ENCODE measurements around the gene VPS33B.
A peak's percentile ranks its signal among the peaks of the same experiment; 100 is the strongest.

The VPS33B gene

DNA sequence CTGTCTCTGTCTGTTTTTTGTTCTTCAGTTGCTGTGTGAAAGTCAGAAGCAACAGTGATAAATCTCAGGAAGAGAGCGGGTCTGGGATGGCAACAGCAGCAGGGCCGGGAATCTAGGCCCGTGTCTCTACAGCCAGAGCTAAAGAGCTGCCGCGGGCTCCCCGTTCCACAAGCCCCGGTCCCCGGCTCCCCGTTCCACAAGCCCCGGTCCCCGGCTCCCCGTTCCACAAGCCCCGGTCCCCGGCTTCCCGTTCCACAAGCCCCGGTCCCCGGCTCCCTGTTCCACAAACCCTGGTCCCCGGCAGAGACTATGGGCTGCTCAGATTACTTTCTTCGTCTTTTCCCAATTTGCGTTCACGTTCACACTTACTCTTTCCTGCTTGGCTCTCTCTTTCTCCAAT lies 48.2 kb downstream of the VPS33B start:
- no peak for DNase-seq (ENCODE audit: low read depth)

- no peak for DNase-seq (ENCODE audit: low read depth)
Measured at GRCh38 chr15:90972133-90972532, 50.3 kb downstream of the VPS33B start.

DNA sequence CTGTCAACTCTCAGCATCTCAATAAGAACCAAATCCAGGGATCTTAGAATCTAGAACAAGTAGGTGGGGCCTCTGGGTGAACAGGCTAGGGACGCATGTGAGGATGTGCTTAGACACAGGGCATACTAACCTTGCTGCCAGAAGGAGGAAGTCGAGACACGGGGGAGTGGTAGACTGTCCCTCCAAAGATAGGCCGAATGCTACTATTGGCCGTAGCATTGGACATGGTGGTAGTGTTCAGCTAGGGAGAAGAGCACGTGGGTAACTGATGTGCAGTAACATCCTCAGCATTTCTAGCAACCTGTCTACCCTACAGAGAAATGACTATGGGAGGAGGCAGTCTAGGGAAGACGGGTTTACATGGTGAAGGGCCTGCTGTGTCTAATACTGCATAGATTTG lies 52.1 kb downstream of the VPS33B start:
- DNase-seq (ENCODE audit: low read depth): no peak

DNA sequence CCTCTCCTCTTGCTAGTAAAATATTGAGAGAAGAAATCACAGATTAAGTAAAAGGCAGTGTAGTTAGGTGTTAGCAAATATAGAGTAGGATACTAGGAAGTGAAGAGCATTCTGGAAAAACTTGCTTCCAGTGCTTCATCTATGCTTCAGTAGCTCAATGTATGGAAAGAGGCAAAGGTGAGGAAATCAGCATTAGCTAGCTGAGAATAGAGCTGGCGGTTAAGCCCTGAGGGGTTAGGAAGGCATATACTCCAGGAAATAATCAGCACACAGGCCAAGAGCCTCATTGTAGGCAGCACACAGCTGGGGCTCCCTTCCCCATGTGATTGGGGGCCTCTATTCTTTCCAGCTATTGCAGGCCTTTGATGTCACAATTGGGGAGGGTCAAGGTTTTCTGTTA lies 54.0 kb downstream of the VPS33B start:
- no peak for DNase-seq (ENCODE audit: low read depth)

DNA sequence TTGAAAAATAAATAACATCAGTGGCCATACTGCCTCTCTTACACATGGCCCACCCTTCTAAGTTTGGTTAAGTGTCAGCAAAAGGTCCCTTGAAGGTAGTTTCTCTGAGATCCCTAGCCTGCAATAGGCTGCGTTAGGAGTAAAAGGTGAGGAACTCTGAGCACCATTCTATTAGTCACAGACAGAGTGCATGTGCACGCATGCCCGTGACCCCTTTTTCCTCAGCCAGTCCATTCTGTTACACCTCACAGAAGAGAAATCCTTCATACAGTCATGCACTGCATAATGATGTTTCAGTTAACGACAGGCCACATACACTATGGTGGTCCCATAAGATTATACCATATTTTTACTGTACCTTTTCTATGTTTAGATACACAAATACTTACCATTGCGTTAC lies 55.2 kb downstream of the VPS33B start:
- DNase-seq (ENCODE audit: low read depth): no peak

DNA sequence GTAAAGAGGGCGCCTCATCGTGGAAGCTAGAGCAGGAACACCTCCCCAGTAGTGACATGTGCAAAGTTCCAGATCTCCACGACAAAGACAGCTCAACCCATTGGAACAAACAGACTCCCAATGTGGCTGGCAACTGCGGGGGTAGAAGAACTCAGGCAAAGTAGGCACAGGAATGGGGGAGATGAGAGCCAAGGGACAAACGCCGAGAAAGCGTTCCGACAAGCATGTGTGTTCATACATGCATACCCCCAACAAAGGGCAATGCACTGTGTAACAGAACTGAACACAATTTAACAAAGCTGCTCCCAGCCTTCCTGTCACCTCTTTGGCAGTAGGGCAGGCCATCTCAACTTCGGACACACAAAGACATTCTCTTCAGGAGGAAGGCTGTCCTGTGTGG lies 56.1 kb downstream of the VPS33B start:
- no peak for DNase-seq (ENCODE audit: low read depth)

DNA sequence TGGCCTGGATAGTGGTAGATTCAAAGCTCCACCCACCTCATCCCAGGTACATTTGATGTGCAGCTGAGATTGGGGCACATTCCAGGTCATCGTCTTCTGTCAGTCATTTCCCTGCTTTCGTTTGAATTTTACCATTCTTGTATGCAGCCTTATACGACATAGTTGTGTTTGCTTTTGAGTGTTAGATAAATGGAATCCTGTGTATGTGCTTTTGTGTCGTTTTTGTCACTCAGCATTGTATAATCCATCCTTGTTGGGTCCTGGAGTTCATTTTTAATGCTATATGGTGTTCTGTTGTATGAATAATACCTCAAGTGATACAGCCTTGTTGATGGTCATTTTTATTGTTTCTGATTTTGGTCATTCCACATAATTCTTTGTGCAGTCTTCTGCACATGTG lies 60.4 kb downstream of the VPS33B start:
- no peak for DNase-seq (ENCODE audit: low read depth)

GRCh38 chr15:90960298-90961091 lies 61.9 kb downstream of the VPS33B start:
- no peak for DNase-seq (ENCODE audit: low read depth)

GRCh38 chr15:90959894-90960293 lies 62.5 kb downstream of the VPS33B start:
- peak; percentile 39 for DNase-seq (ENCODE audit: low read depth)

- DNase-seq (ENCODE audit: low read depth): no peak
Measured at GRCh38 chr15:90959028-90959595, 63.3 kb downstream of the VPS33B start.

DNA sequence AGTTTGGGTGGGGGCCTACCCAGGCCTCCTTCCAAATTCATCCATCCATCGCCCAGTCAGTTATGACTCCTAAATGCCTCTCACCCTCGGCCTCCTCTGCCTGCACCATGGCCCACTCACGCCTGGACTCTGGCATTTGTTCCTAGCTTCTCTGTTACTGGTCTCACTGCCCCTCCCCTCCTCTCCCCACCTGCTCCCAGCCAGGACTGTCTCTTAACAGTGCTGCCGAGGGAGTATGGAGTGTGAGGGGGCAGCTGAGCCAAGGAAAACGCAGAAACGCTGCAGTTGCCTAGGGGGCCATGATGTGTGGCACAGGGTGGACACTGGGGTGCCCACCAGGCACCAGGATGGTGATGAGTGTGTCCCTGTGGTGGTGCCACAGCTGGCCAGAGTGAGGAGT lies 64.6 kb downstream of the VPS33B start:
- no peak for DNase-seq (ENCODE audit: low read depth)

- no peak for DNase-seq (ENCODE audit: low read depth)
Measured at GRCh38 chr15:90957031-90957790, 65.2 kb downstream of the VPS33B start.

GRCh38 chr15:90956274-90957030 lies 65.9 kb downstream of the VPS33B start:
- no peak for DNase-seq (ENCODE audit: low read depth)

GRCh38 chr15:90955624-90956273 lies 66.6 kb downstream of the VPS33B start:
- DNase-seq (ENCODE audit: low read depth): no peak

GRCh38 chr15:90954712-90955623 lies 67.4 kb downstream of the VPS33B start, which contains the start of gene RCCD1:
Gene RCCD1, plus strand, starts transcription at chr15:90954884. Its CDS starts 1,851 bp downstream, at chr15:90956735.
- DNase-seq (ENCODE audit: low read depth): peak; percentile 63

- no peak for DNase-seq (ENCODE audit: low read depth)
Measured at GRCh38 chr15:90953947-90954711, 68.3 kb downstream of the VPS33B start.

GRCh38 chr15:90952901-90953677 lies 69.3 kb downstream of the VPS33B start:
- DNase-seq (ENCODE audit: low read depth): no peak

GRCh38 chr15:90950676-90951075 lies 71.7 kb downstream of the VPS33B start:
- DNase-seq (ENCODE audit: low read depth): no peak
